Breast epithelium (tissue), 3 donors: Measurements from ENCODE around the gene RNU1-2.

Experiments used
- POLR2AphosphoS5 ChIP-seq, 3 donors: sonication (generic); formaldehyde crosslinking; IDR thresholded peaks; one replicate each; pipeline ENCODE4 v1.6.1; 2017; ENCODE audit warnings: antibody characterized with exemption in 3 of 3
- TF ChIP-seq, protein P1 (sequence below), 3 donors: fragments of 450-650 bp; IDR thresholded peaks; one replicate each; pipeline ENCODE4 v1.5.1; 2016 to 2017; ENCODE audit warnings: antibody characterized with exemption in 3 of 3, mild to moderate bottlenecking in 3 of 3, moderate library complexity in 3 of 3

DNA sequence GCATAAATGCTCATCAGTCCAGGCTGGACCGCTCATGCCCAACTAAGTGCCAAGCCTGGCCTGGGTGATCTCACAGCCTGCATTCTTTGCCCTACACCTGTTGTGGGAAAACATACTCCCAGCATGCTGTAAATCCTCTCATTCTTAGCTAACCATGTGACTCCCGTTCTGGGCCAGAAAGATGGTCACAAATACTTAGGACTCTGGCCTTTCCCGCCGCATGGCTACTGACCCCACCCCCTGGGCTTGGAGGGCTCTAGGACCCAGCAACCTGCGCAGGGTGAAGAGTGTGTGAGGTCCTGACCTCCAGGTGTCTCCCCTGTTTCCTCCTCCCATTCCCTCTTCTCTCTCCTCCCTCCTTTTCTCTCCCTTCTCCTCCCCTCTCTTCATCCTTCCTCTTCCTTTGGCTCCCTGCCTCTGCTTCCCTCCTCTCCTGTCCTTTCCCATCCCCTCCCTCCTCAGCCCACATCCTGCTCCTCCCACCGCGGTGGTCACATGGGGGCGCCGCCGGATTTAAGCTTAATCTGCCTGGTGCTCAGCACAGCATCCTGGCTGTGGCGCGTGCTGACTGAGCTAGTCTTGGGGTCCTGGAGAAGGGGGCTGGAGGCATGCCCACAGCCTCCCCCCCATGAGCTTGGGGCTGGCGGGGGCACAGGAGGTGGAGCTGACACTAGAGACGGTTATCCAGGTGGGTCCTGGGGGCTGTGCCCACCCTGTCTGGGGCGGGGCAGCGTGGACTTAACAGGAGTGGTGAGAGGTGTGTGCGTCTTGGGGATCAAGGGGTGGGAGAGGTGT lies 25.8 kb downstream of the RNU1-2 start, which contains the start of gene CROCC:
- TF ChIP-seq POLR2AphosphoS5 (IDR thresholded peaks at IDR 0.05) = no peak
- TF ChIP-seq, protein P1, sequence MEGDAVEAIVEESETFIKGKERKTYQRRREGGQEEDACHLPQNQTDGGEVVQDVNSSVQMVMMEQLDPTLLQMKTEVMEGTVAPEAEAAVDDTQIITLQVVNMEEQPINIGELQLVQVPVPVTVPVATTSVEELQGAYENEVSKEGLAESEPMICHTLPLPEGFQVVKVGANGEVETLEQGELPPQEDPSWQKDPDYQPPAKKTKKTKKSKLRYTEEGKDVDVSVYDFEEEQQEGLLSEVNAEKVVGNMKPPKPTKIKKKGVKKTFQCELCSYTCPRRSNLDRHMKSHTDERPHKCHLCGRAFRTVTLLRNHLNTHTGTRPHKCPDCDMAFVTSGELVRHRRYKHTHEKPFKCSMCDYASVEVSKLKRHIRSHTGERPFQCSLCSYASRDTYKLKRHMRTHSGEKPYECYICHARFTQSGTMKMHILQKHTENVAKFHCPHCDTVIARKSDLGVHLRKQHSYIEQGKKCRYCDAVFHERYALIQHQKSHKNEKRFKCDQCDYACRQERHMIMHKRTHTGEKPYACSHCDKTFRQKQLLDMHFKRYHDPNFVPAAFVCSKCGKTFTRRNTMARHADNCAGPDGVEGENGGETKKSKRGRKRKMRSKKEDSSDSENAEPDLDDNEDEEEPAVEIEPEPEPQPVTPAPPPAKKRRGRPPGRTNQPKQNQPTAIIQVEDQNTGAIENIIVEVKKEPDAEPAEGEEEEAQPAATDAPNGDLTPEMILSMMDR (IDR thresholded peaks at IDR 0.05) = no peak
